ENCODE results near the gene MNT. TPM values are rescaled to one million over a fixed set of nuclear protein-coding genes. Genes with fewer than 3 reads are reported as not detected.

Gene MNT
- total RNA-seq, 1 experiment from 2014 or later: 38.9 TPM

DNA sequence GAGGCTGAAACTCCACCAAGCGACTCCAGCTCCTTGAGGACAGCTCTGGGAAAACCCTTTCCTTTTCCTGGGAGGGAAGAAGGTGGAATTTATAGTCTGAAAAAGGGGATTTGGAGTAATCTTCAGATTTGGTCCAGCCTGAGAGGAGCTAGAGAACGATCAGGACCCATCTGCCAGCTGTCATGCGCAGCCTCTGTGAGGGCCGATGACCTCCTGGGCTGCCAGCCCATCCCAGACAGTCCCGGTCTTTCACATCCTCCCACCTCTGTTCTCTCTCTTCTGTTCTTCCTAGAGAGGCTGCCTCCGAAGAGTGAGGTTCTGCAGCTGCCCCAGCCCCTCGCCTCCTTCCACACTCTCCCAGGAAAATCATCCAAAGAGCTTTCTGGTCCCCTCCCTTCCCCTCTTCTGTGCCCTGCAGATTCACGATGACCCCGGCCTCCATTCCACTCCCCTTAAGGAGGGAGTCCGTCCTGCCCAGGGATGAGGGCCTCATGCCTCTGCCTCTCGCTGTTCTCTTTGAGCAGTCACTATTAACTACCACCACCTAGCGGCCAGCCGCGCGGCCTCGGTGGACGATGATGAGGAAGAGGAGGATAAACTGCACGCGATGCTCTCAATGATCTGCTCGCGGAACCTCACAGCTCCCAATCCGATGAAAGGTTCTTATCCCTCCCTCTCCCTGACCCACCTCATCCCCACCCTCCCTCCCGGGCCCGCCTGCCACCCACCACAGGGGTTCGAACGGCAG is 33.9 kb downstream of the MNT start:
- Histone ChIP-seq H3K4me1 (ENCODE audit: insufficient read depth, low read length) (no peaks in the 10 kb centered on the region), H2BK15ac (ENCODE audit: low read depth, low read length) (no peak overlapping the region), H3K14ac (ENCODE audit: insufficient read depth, low read length) (no peak overlapping the region), H3K9ac (ENCODE audit: extremely low read depth, insufficient read length, low read length) (no peak overlapping the region), H2BK5ac (ENCODE audit: insufficient read length, low read length) (no peak overlapping the region), H2BK12ac (ENCODE audit: insufficient read length, low read depth, low read length) (no peak overlapping the region), H2BK20ac (ENCODE audit: low read depth, low read length, poor library complexity, severe bottlenecking) (no peak overlapping the region), H4K5ac (ENCODE audit: insufficient read length, low read depth, low read length) (no peak overlapping the region), H2AK5ac (ENCODE audit: insufficient read length, low read length) (no peak overlapping the region), H3K4ac (ENCODE audit: low read depth, low read length) (no peak overlapping the region), H3K27ac (ENCODE audit: insufficient read length, low read depth, low read length) (no peak overlapping the region), H3K4me2 (ENCODE audit: insufficient read depth, insufficient read length, low read length) (no peak overlapping the region), H4K91ac (ENCODE audit: insufficient read length, low read depth, low read length) (no peak overlapping the region), H3K56ac (ENCODE audit: insufficient read length, low read depth, low read length) (no peak overlapping the region), H2BK120ac (ENCODE audit: low read depth, low read length, poor library complexity, severe bottlenecking) (no peak overlapping the region), H4K20me1 (ENCODE audit: control insufficient read depth, insufficient read depth, insufficient read length) (no peaks in the 10 kb centered on the region), H3K18ac (ENCODE audit: insufficient read length, low read depth, low read length) (no peak overlapping the region), H3K23me2 (ENCODE audit: insufficient read length, low read depth, low read length, poor library complexity, severe bottlenecking) (no peaks in the 10 kb centered on the region), H2AFZ (ENCODE audit: low read length) (no peak overlapping the region), H3K27me3 (ENCODE audit: insufficient read depth, low read length) (no peaks in the 10 kb centered on the region), H3K23ac (ENCODE audit: insufficient read length, low read depth, low read length) (no peak overlapping the region), H4K8ac (replicated peaks; ENCODE audit: insufficient read length, low read depth, low read length) (no peak overlapping the region), H3K79me2 (ENCODE audit: insufficient read depth, low read length) (no peaks in the 10 kb centered on the region), H3K79me1 (ENCODE audit: insufficient read depth, low read depth, low read length, poor library complexity, severe bottlenecking) (no peaks in the 10 kb centered on the region), H3K9me3 (ENCODE audit: control insufficient read depth, low read depth, low read length) (no peaks in the 10 kb centered on the region), H3T11ph (ENCODE audit: low read length) (no peak overlapping the region)
- DNase-seq: peak; percentile 85
- WGBS (ENCODE audit: extremely low coverage, insufficient read length, low lambda C conversion rate): no CpG with 5 or more reads among the region's 26 CpGs
- H3K36me3 Mint-ChIP-seq (ENCODE audit: insufficient read depth in 1 of 3, low read depth in 3 of 3): peaks cover 4 to 24% (median 8%) of the 10 kb centered on the region in 3 experiments; a peak in 6 of 7 replicates
- peaks cover 15 to 18% of the 10 kb centered on the region in 2 experiments for H3K4me1 Mint-ChIP-seq
- no peaks in the 10 kb centered on the region for H3K9me3 Mint-ChIP-seq
- H3K4me3 Mint-ChIP-seq: no peak overlapping the region; a peak in 1 of 5 replicates
- H3K27ac Mint-ChIP-seq: peak overlapping the region; percentile 24 to 91 (median 76); a peak in 3 of 7 replicates
- H3K27me3 Mint-ChIP-seq (ENCODE audit: low read depth): no peaks in the 10 kb centered on the region
- TF ChIP-seq, protein P1, sequence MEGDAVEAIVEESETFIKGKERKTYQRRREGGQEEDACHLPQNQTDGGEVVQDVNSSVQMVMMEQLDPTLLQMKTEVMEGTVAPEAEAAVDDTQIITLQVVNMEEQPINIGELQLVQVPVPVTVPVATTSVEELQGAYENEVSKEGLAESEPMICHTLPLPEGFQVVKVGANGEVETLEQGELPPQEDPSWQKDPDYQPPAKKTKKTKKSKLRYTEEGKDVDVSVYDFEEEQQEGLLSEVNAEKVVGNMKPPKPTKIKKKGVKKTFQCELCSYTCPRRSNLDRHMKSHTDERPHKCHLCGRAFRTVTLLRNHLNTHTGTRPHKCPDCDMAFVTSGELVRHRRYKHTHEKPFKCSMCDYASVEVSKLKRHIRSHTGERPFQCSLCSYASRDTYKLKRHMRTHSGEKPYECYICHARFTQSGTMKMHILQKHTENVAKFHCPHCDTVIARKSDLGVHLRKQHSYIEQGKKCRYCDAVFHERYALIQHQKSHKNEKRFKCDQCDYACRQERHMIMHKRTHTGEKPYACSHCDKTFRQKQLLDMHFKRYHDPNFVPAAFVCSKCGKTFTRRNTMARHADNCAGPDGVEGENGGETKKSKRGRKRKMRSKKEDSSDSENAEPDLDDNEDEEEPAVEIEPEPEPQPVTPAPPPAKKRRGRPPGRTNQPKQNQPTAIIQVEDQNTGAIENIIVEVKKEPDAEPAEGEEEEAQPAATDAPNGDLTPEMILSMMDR (conservative IDR thresholded peaks at IDR 0.05): peak; percentile 73

Measured in H9 (cell line).